GM21515 (cell line): ENCODE measurements around the gene FSD2.
"Not testable (repeated sequence)": the region's sequence is repeated elsewhere in the genome, so short reads cannot be mapped to it uniquely, and the experiment has no call there.

Source experiments
- ATAC-seq: cut with Tn5 transposase; IDR thresholded peaks from one replicate; pipeline ENCODE4 v1.9.1; 2021; ENCODE audit not compliant: unreplicated experiment

FSD2 gene

DNA sequence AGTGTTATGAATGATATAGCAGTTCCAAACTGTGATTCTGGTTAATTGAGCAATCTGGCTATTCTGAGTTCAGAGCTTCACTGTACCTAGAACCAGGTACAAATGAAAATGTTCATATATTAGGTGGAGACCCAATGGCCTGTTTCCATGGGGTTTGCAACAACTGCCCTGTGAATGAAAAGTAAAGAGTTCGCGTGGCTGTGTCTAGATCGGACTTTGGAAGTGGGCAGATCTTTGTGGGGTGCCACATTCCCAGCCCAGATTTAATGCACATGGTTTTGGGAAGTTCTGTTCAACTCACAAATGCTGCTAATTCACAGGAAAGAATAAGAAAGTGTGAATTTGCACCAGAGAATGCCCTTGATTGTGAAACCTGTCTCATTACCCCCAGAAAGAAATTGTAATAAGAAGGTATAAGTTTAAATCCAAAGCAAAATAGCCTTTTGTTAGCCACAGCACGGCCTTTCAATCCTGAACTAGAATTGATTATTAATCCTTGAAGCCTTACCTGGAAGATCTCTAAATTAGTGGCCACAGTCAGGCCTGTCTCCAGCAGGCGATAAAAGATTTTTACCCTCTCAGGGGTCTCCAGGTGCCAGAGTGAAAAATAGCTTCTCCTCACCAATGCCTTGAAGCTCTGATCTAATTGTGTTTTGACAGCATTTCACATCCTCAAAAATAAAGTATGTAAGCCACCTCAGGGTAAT, 26.2 kb upstream of the FSD2 start:
- no peak for ATAC-seq

DNA sequence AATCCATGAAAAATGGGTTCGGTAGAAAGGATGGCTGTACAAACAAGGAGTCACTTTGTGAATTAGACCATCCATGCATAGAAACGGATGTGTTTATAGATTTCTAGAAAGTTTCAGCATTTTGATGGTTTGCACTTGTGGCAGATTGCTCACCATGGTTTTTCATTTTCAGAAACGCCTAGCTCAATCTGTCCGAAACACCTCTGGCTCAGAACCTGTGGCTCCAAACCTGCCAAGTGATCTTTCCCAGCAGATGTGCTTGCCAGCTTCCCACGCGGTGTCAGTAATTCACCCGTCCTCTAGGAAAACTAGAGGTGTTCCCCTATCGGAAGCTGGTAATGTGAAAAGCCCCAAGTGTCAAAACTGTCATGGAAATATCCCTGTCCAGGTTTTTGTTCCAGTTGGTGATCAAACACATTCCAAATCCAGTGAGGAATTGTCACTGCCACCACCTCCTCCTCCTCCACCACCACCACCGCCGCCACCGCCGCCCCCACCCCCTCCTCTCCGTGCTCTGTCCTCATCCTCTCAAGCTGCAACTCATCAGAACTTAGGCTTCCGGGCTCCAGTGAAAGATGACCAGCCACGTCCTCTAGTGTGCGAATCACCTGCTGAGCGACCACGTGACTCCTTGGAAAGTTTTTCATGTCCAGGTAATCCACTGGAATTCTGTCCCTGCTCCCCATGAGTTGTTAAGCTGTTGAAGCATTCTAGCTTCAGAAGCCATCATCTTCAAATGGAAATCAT, 24.7 kb upstream of the FSD2 start:
- ATAC-seq, result no peak

DNA sequence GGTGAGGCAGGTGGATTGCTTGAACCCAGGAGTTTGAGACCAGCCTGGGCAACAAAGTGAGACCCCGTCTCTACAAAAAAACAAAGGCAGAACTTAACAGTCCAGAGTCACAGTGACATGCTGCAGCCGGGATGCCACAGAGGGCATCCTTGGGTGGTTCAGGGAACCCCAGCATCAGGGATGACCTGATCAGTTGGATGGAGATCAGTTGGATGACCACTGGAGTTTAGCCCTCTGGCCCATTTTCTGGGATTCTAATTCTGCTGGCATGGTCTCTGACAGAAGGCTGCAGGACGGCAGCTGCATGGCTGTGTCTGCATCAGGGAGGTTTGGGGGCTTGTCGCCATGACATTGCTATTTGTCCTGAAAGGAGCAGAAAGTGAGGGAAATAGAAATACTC, 23.4 kb upstream of the FSD2 start:
- no peak for ATAC-seq

DNA sequence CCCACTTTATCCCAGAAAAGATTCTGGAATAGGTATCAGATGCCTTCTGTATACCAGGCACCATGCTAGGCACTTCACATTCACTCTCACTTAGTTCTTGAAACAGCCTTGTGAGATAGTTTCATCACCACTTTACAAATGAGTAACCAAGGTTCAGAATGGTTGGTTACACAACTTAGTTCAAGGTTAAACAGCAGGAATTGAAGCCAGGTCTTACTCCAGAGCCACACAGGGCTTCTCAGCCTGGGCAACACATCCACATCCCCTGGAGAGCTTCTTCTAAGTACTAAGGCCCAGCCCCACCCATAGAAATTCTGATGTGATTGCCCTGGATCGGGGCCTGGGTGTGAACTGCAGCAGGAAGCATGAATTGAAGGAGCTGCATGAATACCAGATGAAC, 22.2 kb upstream of the FSD2 start:
- no peak for ATAC-seq

DNA sequence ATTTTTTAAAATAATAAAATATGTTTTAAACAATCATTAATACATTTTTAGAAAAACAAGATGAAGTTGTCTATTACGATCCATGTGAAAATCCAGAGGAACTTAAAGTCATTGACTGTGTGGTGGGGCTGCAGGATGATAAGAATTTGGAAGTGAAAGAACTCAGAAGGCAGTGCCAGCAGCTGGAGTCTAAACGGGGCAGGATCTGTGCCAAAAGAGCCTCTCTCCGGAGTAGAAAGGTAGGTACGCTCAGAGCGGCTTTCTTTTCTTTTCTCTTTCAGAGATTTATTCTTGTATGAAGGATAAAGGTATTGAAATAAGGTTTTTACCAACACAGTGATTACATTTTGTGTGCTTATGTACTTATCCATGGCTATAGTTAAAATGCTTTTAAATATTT, 17.2 kb upstream of the FSD2 start:
- no peak for ATAC-seq

DNA sequence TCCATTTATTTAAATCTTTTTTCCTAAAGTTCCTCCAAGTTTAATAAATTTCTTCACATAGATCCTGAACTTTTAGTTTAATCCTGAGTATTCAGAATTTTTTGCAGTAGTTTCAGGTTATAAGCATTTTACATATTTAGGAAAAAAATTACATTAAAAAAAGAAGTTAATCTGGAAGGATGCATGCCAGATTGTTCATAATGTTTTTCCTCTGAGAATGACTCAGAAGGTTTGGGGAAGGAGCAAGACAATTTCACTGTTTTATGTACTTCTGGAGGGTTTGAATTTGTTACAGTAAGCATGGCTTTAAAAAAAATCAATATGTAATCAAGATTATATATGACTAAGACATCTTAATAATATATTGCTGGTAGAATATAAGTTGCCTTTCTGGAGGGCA, 16.0 kb upstream of the FSD2 start:
- ATAC-seq, result not testable (repeated sequence)

DNA sequence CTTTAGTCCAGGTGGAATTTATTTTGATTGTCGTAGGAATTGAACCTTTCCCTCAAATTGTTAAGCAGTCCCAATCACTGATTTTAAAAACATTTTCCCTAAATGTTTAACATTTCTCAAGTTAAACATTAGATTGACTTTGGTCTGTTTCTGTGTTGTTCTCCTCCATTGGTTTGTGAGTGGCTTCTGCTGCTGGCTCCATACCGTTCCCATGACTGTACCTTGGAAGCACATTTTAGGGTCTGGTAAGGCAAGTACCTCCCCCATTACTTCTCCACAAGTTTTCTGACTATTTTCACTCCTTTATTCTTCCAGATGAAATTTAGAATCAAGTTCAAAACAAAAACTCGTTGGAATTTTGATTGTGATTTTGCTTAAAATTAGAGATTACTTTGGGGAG, 15.5 kb upstream of the FSD2 start:
- ATAC-seq, result not testable (repeated sequence)

DNA sequence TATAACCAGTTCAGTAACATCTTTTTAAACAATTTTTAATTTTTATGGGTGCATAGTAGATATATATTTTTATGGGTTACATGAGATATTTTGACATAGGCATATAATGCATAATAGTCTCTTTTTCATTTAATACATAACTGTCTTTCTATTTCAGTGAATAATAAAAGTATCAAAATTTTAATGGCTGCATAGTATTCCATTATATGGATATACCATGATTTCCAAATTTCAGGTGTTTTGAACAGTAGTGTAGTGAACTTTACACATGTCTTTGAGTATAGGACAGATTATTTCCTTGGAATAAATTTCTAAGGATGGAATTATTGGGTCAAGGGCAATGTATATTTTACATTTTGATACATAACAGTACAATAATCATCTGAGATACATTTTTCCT, 14.3 kb upstream of the FSD2 start:
- ATAC-seq, result no peak

DNA sequence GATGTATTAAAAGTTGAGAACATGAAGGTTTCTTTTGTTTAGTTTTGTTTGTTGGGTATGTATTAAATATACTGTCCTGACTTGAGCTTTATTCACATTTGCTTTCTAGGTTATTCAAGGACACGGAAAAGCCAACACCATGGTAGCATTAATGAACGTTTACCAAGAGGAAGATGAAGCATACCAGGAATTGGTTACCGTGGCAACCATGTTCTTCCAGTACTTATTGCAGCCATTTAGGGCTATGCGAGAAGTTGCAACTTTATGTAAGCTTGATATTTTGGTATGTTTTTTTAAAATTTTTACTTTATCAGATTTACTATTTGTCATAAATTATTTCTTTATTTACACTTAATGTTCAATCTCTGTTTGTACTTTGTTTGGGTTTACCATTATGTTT, 7.1 kb upstream of the FSD2 start:
- no peak for ATAC-seq

DNA sequence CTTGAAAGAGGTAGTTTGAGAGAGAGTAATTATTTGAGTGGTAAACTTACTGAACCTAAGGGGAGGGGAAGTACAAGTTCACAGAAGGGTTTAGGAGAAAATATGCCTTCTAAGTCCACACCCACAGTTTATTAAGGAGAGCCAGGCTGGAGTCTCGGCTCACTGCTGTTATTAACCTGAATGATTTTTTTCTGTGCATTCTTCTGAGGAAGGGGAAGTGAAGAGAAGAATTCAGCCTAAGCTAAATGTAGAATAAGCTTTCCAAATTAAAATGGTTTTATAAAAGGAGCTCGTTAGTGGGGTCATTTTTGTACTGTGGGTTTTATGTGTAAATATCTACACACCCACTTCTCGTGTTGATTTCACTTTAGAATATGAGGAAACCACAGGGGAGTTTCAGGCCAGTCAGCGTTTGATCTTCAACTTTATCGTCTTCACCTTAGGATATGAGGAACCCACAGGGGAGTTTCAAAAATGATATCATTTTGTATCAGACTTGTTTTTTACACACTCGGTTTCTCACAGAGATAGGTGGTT, 5.1 kb upstream of the FSD2 start:
- no peak for ATAC-seq

DNA sequence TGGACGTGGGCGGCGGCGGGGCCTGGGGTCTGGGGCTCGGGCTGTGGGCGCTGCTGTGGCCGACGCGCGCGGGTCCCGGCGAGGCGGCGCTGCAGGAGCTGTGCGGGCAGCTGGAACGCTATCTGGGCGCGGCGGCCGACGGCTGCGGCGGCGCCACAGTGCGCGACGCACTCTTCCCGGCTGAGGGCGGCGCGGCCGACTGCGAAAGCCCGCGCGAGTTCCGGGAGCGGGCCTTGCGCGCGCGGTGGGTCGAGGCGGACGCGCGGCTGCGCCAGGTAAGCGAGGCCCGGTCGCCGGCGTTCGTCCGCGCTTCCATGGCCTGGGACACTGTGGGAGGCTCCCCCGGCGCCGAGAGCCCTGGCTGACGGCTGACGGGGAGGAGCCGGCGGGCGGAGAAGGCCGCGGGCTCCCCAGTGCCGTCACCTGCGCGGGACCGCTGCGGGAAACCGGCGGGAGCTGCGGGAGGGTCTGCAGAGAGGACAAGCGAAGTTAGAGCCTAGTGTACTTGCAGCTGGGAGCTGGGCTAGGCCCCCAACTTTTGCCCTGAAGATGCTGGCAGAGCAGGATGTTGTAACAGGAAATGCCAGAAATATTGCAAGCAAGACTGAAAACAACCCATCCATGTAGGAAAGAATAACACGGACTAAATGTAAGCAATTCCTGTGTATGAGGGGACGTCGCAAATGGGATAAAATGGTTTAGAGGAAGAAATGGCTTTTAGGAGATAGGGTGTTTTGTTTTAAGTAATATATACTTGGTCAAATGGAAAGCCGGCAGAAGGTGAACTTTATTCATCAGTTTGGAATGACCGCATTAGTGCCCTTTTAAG, 4.4 kb upstream of the FSD2 start:
- ATAC-seq, result peak; percentile 9

DNA sequence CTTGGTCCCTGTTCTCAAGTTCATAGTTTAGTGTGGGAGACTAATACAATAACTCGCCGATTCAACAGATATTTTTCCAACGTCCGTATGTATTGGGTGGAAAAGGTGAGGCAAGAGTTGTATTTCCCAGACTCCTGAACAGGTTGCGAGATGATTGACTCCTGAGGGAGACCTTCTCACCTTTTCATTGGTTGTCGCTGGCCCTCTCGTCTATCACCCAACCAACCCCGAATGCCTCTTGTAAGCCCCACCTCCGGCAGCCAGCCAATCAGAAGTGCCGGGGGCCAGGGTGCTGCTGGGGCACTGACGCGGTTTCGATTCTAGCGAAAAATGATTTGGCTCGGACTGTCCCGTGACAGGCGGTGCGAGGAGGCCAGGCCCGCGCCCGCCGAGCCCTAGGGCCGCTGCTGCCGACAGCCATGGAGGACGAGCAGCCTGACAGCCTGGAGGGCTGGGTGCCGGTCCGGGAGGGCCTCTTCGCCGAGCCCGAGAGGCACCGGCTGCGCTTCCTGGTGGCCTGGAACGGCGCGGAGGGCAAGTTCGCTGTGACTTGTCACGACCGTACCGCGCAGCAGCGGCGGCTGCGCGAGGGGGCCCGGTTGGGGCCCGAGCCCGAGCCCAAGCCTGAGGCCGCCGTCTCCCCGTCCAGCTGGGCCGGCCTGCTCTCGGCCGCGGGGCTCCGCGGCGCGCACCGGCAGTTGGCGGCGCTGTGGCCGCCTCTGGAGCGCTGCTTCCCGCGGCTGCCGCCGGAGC, 3.6 kb upstream of the FSD2 start, which contains the start of gene WHAMM:
TSS of gene WHAMM (plus strand) at position 321 of the 753 bp plus-strand sequence. CDS start at position 420, 99 bp downstream.
- peak; percentile 84 for ATAC-seq

DNA sequence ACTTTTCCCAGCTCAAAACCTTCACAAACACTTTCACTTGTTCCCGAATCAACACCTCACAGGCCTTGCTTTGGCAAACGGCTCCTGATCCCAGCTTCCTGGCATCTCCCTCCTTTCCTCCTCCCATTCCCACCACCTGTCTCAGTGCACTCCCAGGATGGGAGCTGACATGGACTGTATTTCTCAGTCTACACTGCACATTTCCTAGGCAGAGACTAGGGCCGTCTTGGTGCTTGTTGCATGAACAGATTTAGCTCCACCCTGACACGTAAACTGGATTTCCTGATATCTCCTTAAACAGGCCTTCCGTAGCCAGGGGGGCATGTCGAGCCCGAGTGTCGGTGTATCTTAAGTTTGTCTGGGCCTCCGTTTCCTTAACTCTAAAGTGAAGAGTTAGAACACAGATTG, 2.8 kb upstream of the FSD2 start:
- ATAC-seq, result no peak

DNA sequence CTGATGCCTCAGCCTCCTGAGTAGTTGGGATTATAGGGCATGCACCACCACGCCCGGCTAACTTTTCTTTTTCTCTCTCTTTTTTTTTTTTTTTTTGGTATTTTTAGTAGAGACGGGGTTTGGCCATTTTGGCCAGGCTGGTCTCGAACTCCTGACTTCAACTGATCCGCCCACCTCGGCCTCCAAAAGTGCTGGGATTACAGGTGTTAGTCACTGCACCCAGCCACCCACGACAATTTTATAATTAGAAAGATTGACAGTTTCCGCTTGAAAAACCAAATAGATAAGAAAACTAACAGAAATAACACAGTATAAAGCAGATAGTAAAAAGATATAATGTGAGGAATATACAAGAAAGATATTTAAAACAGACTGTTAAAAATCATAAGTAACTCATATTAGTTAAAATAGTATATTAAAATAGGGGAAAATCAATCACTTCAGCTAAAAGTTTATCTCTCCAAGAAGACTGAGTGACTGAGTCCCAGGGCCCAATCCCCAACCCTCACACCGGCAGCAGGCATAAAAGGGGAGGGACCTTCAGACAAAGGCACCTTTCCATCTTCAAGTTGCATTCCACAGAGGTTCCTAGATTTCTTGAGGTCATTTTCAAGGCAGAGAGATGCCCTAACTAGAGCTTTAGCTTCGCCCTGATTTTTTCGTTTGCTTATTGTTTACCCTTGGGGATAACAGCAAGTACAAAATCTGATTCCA, 2.2 kb upstream of the FSD2 start:
- no peak for ATAC-seq

DNA sequence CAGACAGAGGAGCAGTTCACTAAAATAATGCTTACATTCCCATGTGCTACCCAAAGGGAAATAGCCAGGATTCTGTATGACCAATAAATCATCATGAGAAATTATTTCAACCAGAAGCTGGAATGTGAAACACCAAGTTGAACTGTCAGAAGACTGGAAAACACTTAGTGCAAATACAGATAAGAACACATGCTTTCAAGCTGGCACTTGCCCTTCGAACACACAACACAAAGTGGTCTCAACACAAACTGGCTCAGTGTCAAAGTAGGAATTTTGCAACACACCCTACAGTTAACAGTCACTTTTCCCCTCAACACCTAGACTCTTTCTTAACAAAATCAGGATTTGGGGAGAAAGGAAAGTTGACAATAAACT, 1.3 kb downstream of the FSD2 start:
- no peak for ATAC-seq

DNA sequence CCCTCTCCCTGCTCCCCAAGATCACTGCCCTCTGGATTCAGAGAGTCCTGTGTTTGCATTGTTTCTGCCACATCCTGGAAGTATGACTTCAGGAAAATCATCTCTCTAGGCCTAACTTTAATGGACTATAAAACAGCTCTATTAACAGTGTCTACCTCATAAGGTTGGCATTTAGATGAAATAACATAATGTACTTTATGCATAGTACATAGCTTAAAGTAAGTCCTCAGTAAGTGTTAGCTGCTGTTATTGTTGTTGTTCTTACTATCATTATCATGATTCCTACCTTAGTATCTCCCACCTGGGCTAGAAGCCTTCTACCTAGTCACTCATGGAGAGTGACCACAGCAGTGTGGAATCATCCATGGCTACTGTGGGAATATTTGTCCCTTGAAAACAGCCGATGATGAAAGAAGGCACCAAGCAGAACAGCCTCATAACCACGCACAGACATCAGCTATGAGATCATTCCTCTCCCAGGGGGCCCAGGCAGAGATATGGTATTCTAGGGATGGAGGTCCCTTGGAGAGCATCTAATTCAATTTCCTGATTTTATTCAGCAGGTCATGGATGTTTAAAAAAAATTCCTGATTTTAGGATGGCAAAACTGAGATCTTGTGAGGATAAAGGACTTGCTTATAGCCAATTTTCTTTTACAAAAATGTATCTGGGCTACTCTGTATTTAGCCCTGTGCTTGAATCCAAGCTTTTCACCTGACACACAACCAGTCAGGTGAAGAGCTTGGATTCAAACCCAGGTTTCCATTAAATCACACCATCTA, 1.9 kb downstream of the FSD2 start:
- no peak for ATAC-seq

DNA sequence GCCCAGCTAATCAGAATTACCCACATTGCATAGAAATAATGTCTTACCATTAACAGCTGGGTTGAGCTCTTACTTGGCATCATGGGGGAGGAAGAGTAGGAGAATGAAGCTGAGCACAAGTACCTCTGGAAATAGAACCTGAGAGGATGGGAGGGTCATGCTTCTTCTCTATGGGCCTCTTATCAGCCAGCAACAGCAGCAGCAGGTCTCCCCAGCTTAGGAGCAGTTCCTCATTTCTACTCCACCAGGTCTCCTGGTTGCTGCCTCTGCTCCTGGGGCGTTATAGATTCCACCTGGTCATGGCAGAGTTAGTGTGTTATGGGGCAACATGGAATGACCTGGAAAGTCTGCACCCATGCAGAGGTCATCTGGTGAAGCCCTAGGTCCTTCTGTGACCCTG, 3.4 kb downstream of the FSD2 start:
- ATAC-seq, result no peak

DNA sequence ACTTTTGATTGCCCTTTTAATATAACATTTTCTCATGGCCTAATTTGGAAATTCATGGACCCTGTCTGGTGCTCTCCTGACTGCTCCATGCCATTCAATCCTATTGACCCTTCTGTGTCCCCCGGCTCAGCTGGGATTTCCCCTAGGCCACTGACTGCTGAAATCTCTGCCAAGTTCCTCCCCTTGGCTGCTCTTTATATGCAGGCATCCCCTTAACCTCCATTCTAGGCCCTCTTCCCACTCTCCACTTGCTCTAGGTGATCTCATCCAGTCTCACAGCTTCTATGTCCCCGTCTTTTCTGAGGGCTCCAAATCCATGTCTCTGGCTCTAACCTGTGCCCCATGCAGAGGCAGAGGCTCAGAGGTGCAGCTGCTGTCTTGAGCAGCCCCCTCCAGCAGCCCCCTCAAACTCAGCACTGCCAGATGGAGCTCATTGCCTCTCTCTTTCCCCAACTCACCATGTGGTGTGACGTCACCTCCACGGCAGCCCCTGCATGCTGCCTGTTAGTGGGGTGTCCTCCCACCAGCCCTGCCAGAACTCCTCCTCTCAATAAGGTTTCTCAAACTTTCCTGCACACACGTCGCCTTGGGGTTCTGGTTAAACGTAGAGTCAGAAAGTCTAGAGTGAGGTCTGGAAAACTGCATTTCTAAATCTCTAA, 6.6 kb downstream of the FSD2 start:
- ATAC-seq, result no peak
